ENCODE results near the gene EYS. TPM values are rescaled to one million over a fixed set of nuclear protein-coding genes. Genes with fewer than 3 reads are reported as not detected.

EYS gene
- total RNA-seq, 1 donor from 2014 or later, result 1.0 TPM

DNA sequence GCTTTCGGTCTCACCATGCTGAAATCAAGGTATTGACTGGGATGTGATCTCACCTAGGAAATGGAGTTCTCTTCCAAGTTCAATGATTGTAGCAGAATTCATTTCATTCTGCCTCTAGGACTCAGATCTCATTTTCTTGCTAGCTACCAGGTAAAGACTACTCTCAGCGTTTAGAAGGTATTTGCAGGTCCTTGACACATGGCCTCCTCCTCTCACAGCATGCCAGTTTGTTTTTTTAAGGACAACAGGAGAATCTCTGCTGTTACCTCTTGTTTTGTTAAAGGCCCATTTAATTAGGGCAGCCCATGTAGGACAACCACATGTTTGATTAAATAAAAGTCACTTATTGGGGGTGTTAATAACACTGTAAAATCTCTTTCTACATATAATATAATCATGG, 757.8 kb downstream of the EYS start:
- no peak for DNase-seq

GRCh38 chr6:64948261-64948660, 758.8 kb downstream of the EYS start:
- no peak for DNase-seq

DNA sequence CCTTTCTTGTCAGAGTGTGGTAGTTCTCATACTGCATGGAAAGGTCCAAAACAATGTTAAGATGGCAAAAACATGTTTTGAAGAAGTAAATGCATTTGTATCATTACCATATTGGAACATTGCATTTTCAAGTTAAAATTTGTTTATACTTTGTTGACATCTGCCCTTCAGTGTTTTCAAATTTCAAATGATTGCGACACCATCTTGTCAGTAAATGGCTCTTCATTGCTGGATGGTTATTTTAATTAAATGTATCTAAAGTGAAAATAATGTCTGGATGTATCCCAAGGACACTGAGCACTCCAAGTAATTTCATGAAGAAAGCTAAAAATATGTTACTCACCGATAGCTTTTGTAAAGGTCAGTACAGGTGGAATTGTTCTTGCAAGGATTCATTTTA, 761.6 kb downstream of the EYS start:
- DNase-seq, result no peak

DNA sequence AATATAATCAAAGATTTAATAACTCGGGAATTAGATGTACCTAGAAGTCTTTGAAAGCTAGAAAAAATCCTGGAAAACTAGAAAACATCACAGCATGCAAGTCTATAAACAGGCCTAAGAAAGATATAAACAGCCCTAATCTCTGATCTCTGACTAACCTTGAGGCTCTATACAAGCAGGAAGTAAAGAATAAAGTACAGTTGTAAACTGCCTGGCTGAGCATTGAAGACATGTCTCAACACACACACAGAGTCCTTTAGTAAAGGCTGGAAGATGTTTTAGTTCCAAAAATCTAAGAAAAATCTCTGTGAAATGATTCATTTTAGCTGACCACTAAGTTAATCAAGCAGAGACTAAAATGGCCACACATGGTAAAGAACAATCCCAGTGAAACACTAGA, 774.5 kb downstream of the EYS start:
- no peak for DNase-seq

GRCh38 chr6:64930681-64931080, 776.3 kb downstream of the EYS start:
- DNase-seq, result no peak

DNA sequence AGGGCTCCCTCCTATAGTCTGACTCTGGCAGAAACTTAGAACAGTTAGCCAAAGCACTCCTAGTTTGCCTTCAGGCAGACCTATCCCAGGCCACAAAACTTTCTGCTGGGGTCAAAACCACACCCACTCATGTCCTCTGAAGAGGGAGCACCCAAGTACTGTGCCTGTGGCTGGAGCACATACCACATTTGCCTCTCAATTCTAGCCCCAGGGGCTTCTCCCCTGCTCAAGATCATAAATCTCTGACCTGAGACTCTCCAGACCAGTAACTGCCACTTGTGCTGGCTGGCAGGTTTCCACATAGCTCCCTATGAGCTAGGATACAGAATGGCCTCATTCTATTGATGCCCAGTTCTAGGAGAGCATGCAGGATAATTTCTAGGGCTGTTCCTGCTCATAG, 781.0 kb downstream of the EYS start:
- DNase-seq, result no peak

DNA sequence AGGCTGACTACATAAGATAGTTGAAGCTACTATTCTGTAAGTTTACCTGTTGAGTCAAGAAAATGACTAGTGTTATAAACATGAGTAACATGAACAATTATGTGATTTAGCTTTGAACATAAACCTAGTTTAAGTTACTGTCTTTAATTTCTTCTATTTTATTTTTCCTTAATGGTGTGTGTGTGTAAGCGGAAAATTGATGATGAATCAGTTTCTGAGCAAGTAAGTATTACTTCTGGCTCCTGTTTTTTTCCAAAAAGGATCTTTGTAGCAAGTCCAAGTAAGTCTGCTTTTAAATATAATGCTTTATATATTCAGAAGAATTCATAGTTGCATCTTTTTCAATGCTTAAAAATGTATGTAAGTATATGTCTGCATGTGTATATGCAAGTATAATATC, 786.8 kb downstream of the EYS start:
- no peak for DNase-seq

- no peak for DNase-seq
These were observed 792.9 kb downstream of the EYS start for GRCh38 chr6:64914124-64914523.

DNA sequence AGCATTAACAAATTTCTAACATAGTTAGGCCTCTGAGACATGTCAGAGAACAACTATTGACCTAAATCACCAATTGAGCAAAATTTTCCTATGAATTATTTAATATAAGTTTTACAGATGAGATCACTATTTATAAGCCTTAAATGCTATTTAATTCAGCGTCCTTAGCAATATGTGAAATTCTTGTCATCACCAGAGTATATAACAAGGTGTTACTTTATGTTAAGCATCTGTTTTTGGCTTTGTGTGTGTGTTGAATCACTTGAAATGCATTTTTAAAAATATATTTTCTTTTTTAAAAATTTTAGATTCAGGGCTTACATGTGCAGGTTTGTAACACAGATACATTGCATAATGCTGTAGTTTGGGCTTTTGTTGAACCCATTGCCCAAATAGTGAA, 794.1 kb downstream of the EYS start:
- no peak for DNase-seq

GRCh38 chr6:64908104-64908503, 798.9 kb downstream of the EYS start:
- DNase-seq, result no peak

DNA sequence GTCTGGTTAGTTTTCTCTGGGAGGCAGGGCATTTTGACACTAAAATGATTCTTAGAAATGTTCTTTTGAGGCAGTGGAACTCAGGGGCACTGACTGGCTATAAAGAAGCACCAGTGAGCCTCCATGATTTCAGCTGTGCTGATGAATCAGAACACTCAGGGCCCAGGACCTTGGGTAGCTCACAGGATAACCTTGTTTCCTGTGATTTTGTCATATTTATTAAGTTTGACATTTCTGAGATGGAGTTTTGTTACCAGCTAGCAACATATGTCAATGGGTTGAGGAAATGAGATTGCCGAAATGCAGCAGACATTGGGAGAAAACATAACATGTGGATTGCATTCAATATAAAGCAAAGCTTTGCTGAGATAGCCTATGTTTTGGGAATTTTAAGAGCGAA, 802.4 kb downstream of the EYS start:
- no peak for DNase-seq

- no peak for DNase-seq
These were observed 804.4 kb downstream of the EYS start for GRCh38 chr6:64902596-64902995.

GRCh38 chr6:64896939-64897338, 810.1 kb downstream of the EYS start:
- DNase-seq, result no peak

- DNase-seq, result no peak
These were observed 811.1 kb downstream of the EYS start for GRCh38 chr6:64895945-64896344.

GRCh38 chr6:64890609-64891008, 816.4 kb downstream of the EYS start:
- DNase-seq, result no peak

- DNase-seq, result no peak
These were observed 817.9 kb downstream of the EYS start for GRCh38 chr6:64889144-64889543.

DNA sequence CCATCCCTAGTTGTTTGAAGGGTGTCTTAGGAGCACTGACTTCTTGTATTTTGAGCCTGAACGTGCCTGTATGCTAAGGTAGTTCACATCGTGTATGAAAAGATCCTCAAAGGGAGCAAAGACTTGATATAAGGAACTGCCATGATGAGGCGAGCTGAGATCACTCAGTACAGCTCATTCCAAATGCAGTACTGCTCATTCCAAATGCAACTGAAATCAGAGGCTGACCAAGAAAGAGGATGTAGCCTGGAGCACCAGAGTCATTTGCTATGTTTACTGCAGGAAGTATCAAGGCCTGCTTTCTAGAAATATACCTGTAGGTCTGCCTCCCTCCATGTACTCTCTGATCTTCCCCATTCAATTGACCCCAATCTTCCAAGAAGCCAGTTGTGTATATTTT, 832.2 kb downstream of the EYS start:
- no peak for DNase-seq

GRCh38 chr6:64872633-64873032, 834.4 kb downstream of the EYS start:
- no peak for DNase-seq

GRCh38 chr6:64861039-64861651, 845.9 kb downstream of the EYS start:
- DNase-seq, result no peak

DNA sequence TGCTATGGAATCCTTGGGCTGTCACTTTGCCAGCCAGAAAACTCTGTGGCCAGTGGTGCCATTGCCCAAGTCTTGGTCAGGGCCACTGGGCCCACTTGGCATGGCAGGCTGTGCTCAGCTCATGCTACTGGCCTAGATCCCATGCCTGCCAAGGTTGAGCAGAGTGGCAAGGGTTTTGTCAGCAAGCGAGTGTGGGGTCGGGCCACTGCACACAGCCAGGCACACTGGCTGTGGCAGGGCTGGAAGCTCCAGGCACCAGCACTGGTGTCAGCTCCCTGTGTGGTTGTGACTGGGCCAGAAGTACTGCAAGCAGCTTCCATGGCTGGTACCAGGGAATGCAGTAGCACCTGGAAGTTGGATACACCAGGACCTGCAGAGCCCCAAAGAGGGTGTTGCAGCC, 846.8 kb downstream of the EYS start:
- DNase-seq, result no peak

- no peak for DNase-seq
These were observed 856.9 kb downstream of the EYS start for GRCh38 chr6:64850121-64850520.

- DNase-seq, result no peak
These were observed 858.6 kb downstream of the EYS start for GRCh38 chr6:64848467-64848866.

- DNase-seq, result no peak
These were observed 859.6 kb downstream of the EYS start for GRCh38 chr6:64847396-64847795.

- peak; percentile 4 for DNase-seq
These were observed 868.3 kb downstream of the EYS start for GRCh38 chr6:64838726-64839125.

DNA sequence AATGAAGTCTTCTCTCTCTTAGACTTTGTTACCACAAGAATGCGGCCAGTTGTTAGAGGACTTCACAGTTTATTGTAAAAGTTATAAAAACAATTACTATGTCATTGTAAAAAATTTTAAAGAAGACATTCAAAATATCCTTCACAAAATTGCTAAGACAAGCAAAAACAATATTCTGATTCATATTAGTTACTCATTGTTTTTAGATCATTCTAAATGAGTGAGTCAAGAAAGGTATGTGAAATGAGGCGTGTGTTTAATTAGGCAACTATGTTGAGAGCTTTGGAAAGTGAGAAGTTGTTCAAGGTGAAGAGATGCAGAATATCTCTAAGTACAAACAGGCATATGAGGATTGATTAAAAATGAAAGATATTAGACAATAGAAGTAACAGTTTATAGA, 875.3 kb downstream of the EYS start:
- no peak for DNase-seq

Measured in tongue (tissue), 2 donors.